ENCODE data around the gene CD300LG. TPM values are rescaled to one million over a fixed set of nuclear protein-coding genes. Genes with fewer than 3 reads are reported as not detected.

CD300LG gene
- total and polyA plus RNA-seq, 2 experiments from 2014 or later: not detected

GRCh38 chr17:43881181-43881580, 34.2 kb downstream of the CD300LG start:
- TF ChIP-seq EZH2phosphoT487 (IDR thresholded peaks at IDR 0.05; ENCODE audit: low read depth, severe bottlenecking, unreplicated experiment) (no peak), EZH2 (IDR thresholded peaks at IDR 0.05; ENCODE audit: borderline replicate concordance) (no peak), CTCF (IDR thresholded peaks at IDR 0.05; ENCODE audit: poor library complexity) (no peak)
- DNase-seq (ENCODE audit: low spot score): no peak
- WGBS (ENCODE audit: low lambda C conversion rate, missing lambda C conversion rate): 95% methylated on average over 12 of the region's 12 CpGs
- H2AFZ ChIP-seq: no peak overlapping the region
- H4K20me1 ChIP-seq (ENCODE audit: insufficient read depth, poor library complexity, severe bottlenecking): no peaks in the 10 kb centered on the region
- peaks cover 5% of the 10 kb centered on the region for H3K4me1 ChIP-seq (ENCODE audit: insufficient read depth)
- H3K79me2 ChIP-seq: no peaks in the 10 kb centered on the region
- no peaks in the 10 kb centered on the region for H3K9me3 ChIP-seq (ENCODE audit: low read depth)
- no peak overlapping the region for H3K4me3 ChIP-seq
- no peaks in the 10 kb centered on the region for H3K9me2 ChIP-seq (replicated peaks; ENCODE audit: insufficient read depth)
- no peak overlapping the region for H3K27ac ChIP-seq
- H3K27me3 ChIP-seq: no peaks in the 10 kb centered on the region
- H3K4me2 ChIP-seq: no peak overlapping the region
- H3K36me3 ChIP-seq (replicated peaks; ENCODE audit: insufficient read depth, low read depth): no peaks in the 10 kb centered on the region

- Histone ChIP-seq H3K9me2 (replicated peaks; ENCODE audit: insufficient read depth) (no peaks in the 10 kb centered on the region), H3K27me3 (no peaks in the 10 kb centered on the region), H3K79me2 (no peaks in the 10 kb centered on the region), H2AFZ (no peak overlapping the region), H3K36me3 (replicated peaks; ENCODE audit: insufficient read depth, low read depth) (no peaks in the 10 kb centered on the region), H3K4me1 (ENCODE audit: insufficient read depth) (peaks cover 5% of the 10 kb centered on the region), H4K20me1 (ENCODE audit: insufficient read depth, poor library complexity, severe bottlenecking) (no peaks in the 10 kb centered on the region), H3K27ac (no peak overlapping the region), H3K4me2 (no peak overlapping the region), H3K4me3 (no peak overlapping the region), H3K9me3 (ENCODE audit: low read depth) (no peaks in the 10 kb centered on the region)
- 96% methylated on average over 22 of the region's 27 CpGs for WGBS (ENCODE audit: low lambda C conversion rate, missing lambda C conversion rate)
- TF ChIP-seq CTCF (IDR thresholded peaks at IDR 0.05; ENCODE audit: poor library complexity) (no peak), EZH2 (IDR thresholded peaks at IDR 0.05; ENCODE audit: borderline replicate concordance) (no peak), EZH2phosphoT487 (IDR thresholded peaks at IDR 0.05; ENCODE audit: low read depth, severe bottlenecking, unreplicated experiment) (no peak)
- no peak for DNase-seq (ENCODE audit: low spot score)
Measured at GRCh38 chr17:43881758-43882505, 35.0 kb downstream of the CD300LG start.

GRCh38 chr17:43882761-43883415, 35.9 kb downstream of the CD300LG start:
- Histone ChIP-seq H3K4me1 (ENCODE audit: insufficient read depth) (peaks cover 5% of the 10 kb centered on the region), H3K27me3 (no peaks in the 10 kb centered on the region), H3K36me3 (replicated peaks; ENCODE audit: insufficient read depth, low read depth) (no peaks in the 10 kb centered on the region), H2AFZ (no peak overlapping the region), H4K20me1 (ENCODE audit: insufficient read depth, poor library complexity, severe bottlenecking) (no peaks in the 10 kb centered on the region), H3K4me3 (no peak overlapping the region), H3K27ac (no peak overlapping the region), H3K79me2 (no peaks in the 10 kb centered on the region), H3K9me2 (replicated peaks; ENCODE audit: insufficient read depth) (no peaks in the 10 kb centered on the region), H3K4me2 (no peak overlapping the region), H3K9me3 (ENCODE audit: low read depth) (no peaks in the 10 kb centered on the region)
- WGBS (ENCODE audit: low lambda C conversion rate, missing lambda C conversion rate): 95% methylated on average over 14 of the region's 14 CpGs
- no peak for DNase-seq (ENCODE audit: low spot score)
- TF ChIP-seq CTCF (IDR thresholded peaks at IDR 0.05; ENCODE audit: poor library complexity) (no peak), EZH2 (IDR thresholded peaks at IDR 0.05; ENCODE audit: borderline replicate concordance) (no peak), EZH2phosphoT487 (IDR thresholded peaks at IDR 0.05; ENCODE audit: low read depth, severe bottlenecking, unreplicated experiment) (no peak)
